AG10803 (cell line): ENCODE measurements around the gene PSMA5.
"Not testable (repeated sequence)": the region's sequence is repeated elsewhere in the genome, so short reads cannot be mapped to it uniquely, and the experiment has no call there.

Experiments used
- DNase-seq: peaks from one replicate; pipeline ENCODE4 v3.0.0; 2010; ENCODE audit warnings: low read depth
- H3K4me3 ChIP-seq: 2 replicates; pipeline ENCODE4 v1.5.1; 2011; ENCODE audit warnings: mild to moderate bottlenecking, low read length, control low read depth
- CTCF ChIP-seq: conservative IDR thresholded peaks from 2 replicates; pipeline ENCODE4 v1.5.1; 2011; ENCODE audit warnings: mild to moderate bottlenecking, low read length, control low read depth, inconsistent platforms

PSMA5 gene

GRCh38 chr1:109396513-109396839 lies 29.8 kb downstream of the PSMA5 start:
- no peak for DNase-seq
- H3K4me3 ChIP-seq, result peak overlapping the region; percentile 62
- TF ChIP-seq CTCF, result no peak

GRCh38 chr1:109395602-109396512 lies 30.4 kb downstream of the PSMA5 start:
- H3K4me3 ChIP-seq, result peak overlapping the region; percentile 12
- DNase-seq, result peak; percentile 78
- no peak for TF ChIP-seq CTCF

GRCh38 chr1:109395282-109395599 lies 31.0 kb downstream of the PSMA5 start:
- not testable (repeated sequence) for H3K4me3 ChIP-seq, DNase-seq

- no peak overlapping the region for H3K4me3 ChIP-seq
- TF ChIP-seq CTCF, result no peak
- DNase-seq, result no peak
Measured at GRCh38 chr1:109394591-109395281, 31.5 kb downstream of the PSMA5 start.

- no peak for TF ChIP-seq CTCF
- no peak overlapping the region for H3K4me3 ChIP-seq
- DNase-seq, result no peak
Measured at GRCh38 chr1:109393617-109394233, 32.5 kb downstream of the PSMA5 start.

- peak; percentile 57 for DNase-seq
- no peak for TF ChIP-seq CTCF
- H3K4me3 ChIP-seq, result peak overlapping the region; percentile 19
Measured at GRCh38 chr1:109392788-109393616, 33.2 kb downstream of the PSMA5 start.

- TF ChIP-seq CTCF, result no peak
- DNase-seq, result no peak
- H3K4me3 ChIP-seq, result no peak overlapping the region
Measured at GRCh38 chr1:109392037-109392787, 34.0 kb downstream of the PSMA5 start.
